HG02852 (cell line): Measurements from ENCODE around the gene TOPORS.

ENCODE experiments used
- ATAC-seq: cut with Tn5 transposase; IDR thresholded peaks from one replicate; pipeline ENCODE4 v1.9.1; 2021; ENCODE audit warnings: mild to moderate bottlenecking, moderate library complexity; ENCODE audit not compliant: unreplicated experiment

The TOPORS gene

DNA sequence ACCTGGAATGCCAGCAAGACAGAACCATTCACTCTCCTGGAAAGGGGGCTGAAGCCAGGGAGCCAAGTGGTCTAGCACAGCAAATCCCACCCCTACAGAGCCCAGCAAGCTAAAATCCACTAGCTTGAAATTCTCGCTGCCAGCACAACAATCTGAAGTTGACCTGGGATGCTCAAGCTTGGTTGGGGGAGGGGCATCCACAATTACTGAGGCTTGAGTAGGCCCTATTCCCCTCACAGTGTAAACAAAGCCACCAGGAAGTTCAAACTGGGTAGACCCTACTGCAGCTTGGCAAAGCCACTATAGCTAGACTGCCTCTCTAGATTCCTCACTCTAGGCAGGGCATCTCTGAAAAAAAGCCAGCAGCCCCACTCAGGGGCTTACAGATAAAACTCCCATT is 43.7 kb downstream of the TOPORS start:
- no peak for ATAC-seq

DNA sequence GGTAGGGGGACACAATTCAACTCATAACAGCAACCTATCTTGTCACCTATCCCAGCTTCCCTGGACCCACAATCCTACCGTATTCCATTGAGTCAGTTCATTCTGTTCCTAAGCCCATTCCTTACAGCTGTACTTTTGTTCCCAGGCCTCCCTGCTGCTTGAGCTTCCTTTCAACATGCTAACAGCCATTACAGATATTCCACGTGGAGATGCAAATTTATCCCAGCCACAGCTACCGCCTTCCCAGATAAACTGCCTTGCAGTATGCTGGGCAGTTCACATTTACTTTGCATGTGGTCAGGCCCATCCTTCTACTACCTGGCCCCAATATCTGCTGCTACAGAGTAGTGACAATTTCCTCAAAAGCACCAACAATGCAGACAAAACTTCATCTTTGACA is 49.4 kb downstream of the TOPORS start:
- no peak for ATAC-seq

DNA sequence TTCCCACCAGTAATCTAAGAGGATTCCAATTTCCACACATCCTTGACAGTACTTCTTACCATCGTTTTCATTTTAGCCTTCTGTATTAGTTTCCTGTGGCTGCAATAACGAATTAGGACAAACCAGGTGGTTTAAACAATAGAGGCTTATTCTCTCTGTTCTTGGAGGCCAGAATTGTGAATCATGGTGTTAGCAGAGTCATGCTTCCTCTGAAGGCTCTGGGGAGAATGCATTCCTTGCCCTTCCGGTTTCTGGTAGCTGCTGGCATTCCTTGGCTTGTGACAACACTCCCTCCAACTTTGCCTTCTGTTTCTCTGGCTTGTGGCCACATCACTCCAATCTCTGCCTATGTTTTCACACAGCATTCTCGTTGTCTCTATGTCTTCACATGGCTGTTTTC is 49.9 kb downstream of the TOPORS start:
- ATAC-seq, result no peak

DNA sequence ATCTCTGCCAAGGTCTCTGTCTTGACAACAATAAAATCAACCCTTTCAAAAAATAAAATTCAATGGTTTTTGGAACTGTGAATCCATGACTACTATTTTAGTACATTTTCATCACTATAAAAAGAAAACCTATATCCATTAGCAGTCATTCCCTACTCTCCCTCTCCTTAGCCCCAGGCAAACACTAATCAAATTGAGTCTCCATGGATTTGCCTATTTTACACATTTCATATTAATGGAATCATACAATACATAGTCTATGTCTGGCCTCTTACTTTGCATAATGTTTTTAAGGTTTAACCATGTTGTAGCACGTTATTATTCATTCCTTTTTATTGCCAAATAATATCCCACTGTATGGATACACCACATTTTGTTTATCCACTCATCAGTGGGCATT is 50.5 kb downstream of the TOPORS start:
- ATAC-seq, result no peak

DNA sequence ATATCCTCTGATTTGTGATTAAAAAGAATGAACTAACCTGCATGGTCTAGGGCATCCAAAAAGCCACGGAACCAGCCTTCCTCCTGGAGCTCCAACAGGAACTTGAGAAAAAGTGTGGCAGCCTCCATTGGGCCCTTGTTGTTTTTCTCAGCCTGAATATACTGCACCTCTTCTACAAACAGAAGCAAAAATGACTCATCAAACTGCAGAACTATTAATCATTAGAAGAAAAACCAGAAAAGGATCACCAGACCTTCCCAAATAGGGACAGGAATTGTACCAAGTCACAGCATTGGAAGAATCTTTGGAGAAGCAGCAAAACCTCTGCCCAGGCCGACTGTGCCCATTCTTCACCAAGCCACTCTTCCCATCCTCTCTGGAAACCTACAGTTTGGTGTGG is 51.6 kb downstream of the TOPORS start:
- no peak for ATAC-seq

DNA sequence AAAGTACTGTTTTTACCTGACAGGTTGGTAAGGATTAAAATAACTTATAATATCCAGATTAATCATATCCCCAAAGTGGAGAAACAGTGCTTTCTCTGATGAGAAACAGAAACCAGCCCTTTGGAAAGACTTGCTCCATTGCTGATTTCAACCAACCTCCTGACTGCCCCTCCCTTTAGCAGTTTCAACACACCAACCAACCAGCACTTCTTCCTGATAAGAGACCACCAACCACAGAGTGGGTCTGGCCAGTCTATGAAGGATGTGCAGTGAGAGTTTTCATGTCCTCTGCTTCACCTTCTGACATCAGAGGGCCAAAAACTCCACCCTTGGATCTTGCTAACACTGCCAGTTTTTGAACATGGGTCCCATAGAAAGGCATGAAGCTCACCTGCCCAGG is 54.5 kb downstream of the TOPORS start:
- ATAC-seq, result no peak

DNA sequence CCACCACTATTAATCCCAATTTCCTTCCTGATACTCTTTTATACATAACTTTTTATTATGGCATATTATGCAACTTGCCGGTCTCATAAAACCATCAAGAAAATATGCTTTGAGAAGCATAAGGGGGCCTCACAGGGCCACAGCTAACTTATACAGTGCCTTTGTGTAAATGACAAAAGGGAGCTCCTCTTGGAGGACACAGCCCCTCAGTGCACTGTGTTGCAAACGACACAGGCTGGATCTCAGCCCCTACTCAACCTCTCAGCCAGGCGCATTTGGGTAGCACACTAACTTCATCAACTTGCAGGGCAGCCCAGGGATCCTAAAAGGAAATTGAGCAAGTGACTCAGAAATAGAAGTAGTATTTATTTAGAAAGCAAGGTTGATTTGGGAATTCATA is 61.8 kb downstream of the TOPORS start:
- no peak for ATAC-seq
